Activated CD4-positive, alpha-beta memory T cell treated with anti-CD3 and anti-CD28 coated beads, Interleukin-2, amount 10 ng/mL, durations not matched to agents 7 days and 5 days (primary cell): ENCODE results near the gene C10orf90. TPM values are rescaled to one million over a fixed set of nuclear protein-coding genes. Genes with fewer than 3 reads are reported as not detected.

ENCODE experiments used
- CTCF ChIA-PET: fragments of 350-600 bp; sonication (Branson Sonifier 250); formaldehyde crosslinking; loops from one replicate; lab custom pipeline; 2021; ENCODE audit warnings: antibody characterized with exemption, inconsistent platforms; lab: Charles Lee
- POLR2A ChIA-PET: fragments of 350-600 bp; sonication (Branson Sonifier 250); formaldehyde crosslinking; loops from one replicate; lab custom pipeline; 2021; ENCODE audit warnings: antibody characterized with exemption; lab: Charles Lee
- DNase-seq: peaks from one replicate; pipeline ENCODE4 v3.0.0-alpha.2; 2020
- H3K27ac Mint-ChIP-seq: one replicate; pipeline ENCODE4 v1.8.0; 2021; ENCODE audit warnings: mild to moderate bottlenecking, mixed read lengths
- H3K27me3 Mint-ChIP-seq: one replicate; pipeline ENCODE4 v1.8.0; 2021; ENCODE audit warnings: mixed read lengths
- H3K36me3 Mint-ChIP-seq: one replicate; pipeline ENCODE4 v1.8.0; 2021; ENCODE audit warnings: low read depth, mixed read lengths
- H3K4me1 Mint-ChIP-seq: one replicate; pipeline ENCODE4 v1.8.0; 2021; ENCODE audit warnings: mixed read lengths
- H3K4me3 Mint-ChIP-seq: one replicate; pipeline ENCODE4 v1.8.0; 2021; ENCODE audit warnings: mild to moderate bottlenecking, mixed read lengths
- H3K9me3 Mint-ChIP-seq: one replicate; pipeline ENCODE4 v1.8.0; 2021; ENCODE audit warnings: mixed read lengths
- total RNA-seq, 2 experiments: library from RNA; stranded (reverse); gene quantifications; one replicate each; pipeline ENCODE4 v1.2.3, GENCODE V29; 2021

Gene C10orf90
- total RNA-seq, 2 experiments from 2014 or later, result not detected

- ChIA-PET POLR2A (no interaction called here), CTCF (no interaction called here)
- Mint-ChIP-seq H3K27ac (no peak overlapping the region), H3K4me3 (no peak overlapping the region), H3K27me3 (no peaks in the 10 kb centered on the region), H3K36me3 (no peaks in the 10 kb centered on the region), H3K9me3 (peaks cover 4% of the 10 kb centered on the region), H3K4me1 (no peaks in the 10 kb centered on the region)
- DNase-seq, result no peak
These were observed 145.2 kb downstream of the C10orf90 start for GRCh38 chr10:126525326-126525725.

DNA sequence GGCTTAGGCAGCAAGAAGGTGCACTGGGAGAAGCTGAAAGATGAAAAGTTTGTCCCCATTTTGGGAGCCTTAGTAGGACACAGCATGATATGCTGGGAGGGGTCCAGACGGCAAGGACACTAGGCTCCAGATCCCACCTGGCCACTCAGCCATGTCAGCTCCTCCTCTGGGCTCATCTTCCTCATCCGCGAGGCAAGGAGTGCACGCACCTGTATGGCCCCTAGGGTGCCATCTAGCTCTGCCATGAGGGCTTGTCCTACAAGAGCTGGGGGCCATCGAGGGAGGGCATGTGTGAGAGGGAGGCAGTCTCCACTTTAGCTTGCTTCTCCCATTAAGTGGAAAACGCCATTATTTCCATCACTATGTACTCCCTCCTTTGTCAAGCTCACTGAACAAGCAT lies 146.0 kb downstream of the C10orf90 start:
- ChIA-PET CTCF (no interaction called here), POLR2A (no interaction called here)
- no peaks in the 10 kb centered on the region for H3K4me1 Mint-ChIP-seq
- H3K36me3 Mint-ChIP-seq, result no peaks in the 10 kb centered on the region
- H3K27ac Mint-ChIP-seq, result no peak overlapping the region
- peaks cover 4% of the 10 kb centered on the region for H3K9me3 Mint-ChIP-seq
- no peak overlapping the region for H3K4me3 Mint-ChIP-seq
- DNase-seq, result no peak
- no peaks in the 10 kb centered on the region for H3K27me3 Mint-ChIP-seq

GRCh38 chr10:126523071-126523470 lies 147.4 kb downstream of the C10orf90 start:
- DNase-seq, result no peak
- ChIA-PET POLR2A (no interaction called here), CTCF (no interaction called here)

DNA sequence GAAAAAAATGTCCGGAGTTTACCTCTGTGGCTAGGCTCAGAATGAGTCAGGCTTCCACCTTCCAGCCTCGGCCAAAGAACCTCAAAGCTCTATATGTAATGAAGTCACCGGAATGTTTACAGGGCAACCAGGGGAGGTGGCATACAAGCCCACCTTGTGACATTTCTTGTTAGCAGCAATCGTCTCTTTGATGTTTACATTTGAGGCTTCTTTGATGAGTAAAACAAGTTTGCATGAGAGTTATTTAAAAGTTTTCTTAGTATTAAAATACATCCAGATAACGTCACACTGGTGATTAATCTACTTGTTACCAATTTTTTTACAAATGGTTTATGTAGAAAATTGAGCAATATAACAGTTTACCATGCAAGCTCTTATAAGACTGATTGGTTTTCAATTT lies 149.1 kb downstream of the C10orf90 start:
- H3K27me3 Mint-ChIP-seq, result no peaks in the 10 kb centered on the region
- no peak overlapping the region for H3K27ac Mint-ChIP-seq
- POLR2A ChIA-PET, result no interaction called here
- no peaks in the 10 kb centered on the region for H3K36me3 Mint-ChIP-seq
- no peak overlapping the region for H3K4me3 Mint-ChIP-seq
- no peaks in the 10 kb centered on the region for H3K9me3 Mint-ChIP-seq
- H3K4me1 Mint-ChIP-seq, result no peaks in the 10 kb centered on the region
- CTCF ChIA-PET, result no interaction called here
- DNase-seq, result no peak

More at GRCh38 chr10:126523071-126523470, 147.4 kb downstream of the C10orf90 start:
- no peak overlapping the region for H3K27ac Mint-ChIP-seq
- no peaks in the 10 kb centered on the region for H3K4me1 Mint-ChIP-seq
- no peaks in the 10 kb centered on the region for H3K36me3 Mint-ChIP-seq
- no peaks in the 10 kb centered on the region for H3K27me3 Mint-ChIP-seq
- no peak overlapping the region for H3K4me3 Mint-ChIP-seq
- H3K9me3 Mint-ChIP-seq, result peaks cover 4% of the 10 kb centered on the region

GRCh38 chr10:126520751-126521317 lies 149.7 kb downstream of the C10orf90 start:
- CTCF ChIA-PET, result no interaction called here
- Mint-ChIP-seq H3K27ac (no peak overlapping the region), H3K4me1 (no peaks in the 10 kb centered on the region), H3K36me3 (no peaks in the 10 kb centered on the region), H3K4me3 (no peak overlapping the region), H3K9me3 (no peaks in the 10 kb centered on the region), H3K27me3 (no peaks in the 10 kb centered on the region)
- DNase-seq, result no peak
- POLR2A ChIA-PET, result no interaction called here

DNA sequence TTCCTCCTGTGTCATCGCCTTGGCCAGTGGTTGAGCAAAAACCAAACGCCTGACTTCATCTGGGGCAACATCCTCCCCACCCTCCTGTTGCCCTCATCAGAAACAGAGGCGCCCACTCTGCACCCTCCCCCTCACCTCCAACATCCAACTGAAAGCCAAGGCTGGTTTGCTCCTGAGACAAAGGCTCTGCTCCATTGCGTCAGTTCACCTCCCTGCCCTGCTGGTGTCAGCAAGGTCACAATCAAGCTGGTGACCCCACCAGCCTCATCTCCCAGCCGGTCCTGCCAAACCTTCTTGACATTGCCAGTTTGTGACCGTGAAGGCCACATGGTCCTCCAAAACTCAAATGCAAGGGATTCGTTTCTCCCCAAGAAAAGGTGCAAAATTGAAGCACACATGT lies 150.5 kb downstream of the C10orf90 start:
- ChIA-PET POLR2A (no interaction called here), CTCF (no interaction called here)
- H3K9me3 Mint-ChIP-seq, result no peaks in the 10 kb centered on the region
- no peak for DNase-seq
- no peaks in the 10 kb centered on the region for H3K4me1 Mint-ChIP-seq
- no peak overlapping the region for H3K4me3 Mint-ChIP-seq
- H3K27me3 Mint-ChIP-seq, result no peaks in the 10 kb centered on the region
- H3K36me3 Mint-ChIP-seq, result no peaks in the 10 kb centered on the region
- no peak overlapping the region for H3K27ac Mint-ChIP-seq

DNA sequence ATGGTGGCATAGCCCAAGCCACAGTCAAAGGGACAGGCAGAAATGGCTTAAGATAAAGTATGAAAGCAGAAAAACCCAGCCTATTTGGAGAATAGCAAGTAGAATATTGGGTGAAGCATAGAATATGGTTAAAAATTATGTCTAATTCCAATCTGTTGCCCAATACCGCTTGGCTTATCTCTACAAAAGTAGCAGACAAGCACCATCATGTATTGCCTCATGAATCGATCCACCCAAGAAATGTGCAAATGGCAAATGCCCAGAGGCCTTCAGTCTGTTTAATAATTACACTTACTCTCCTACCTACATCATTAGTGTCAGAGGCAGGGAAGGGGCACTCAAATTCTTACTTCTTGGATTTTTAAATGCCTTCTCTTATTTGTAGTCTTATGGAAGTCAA lies 151.3 kb downstream of the C10orf90 start:
- POLR2A ChIA-PET, result no interaction called here
- Mint-ChIP-seq H3K4me3 (no peak overlapping the region), H3K27me3 (no peaks in the 10 kb centered on the region), H3K27ac (no peak overlapping the region), H3K36me3 (no peaks in the 10 kb centered on the region), H3K4me1 (no peaks in the 10 kb centered on the region), H3K9me3 (no peaks in the 10 kb centered on the region)
- CTCF ChIA-PET, result no interaction called here
- DNase-seq, result no peak

DNA sequence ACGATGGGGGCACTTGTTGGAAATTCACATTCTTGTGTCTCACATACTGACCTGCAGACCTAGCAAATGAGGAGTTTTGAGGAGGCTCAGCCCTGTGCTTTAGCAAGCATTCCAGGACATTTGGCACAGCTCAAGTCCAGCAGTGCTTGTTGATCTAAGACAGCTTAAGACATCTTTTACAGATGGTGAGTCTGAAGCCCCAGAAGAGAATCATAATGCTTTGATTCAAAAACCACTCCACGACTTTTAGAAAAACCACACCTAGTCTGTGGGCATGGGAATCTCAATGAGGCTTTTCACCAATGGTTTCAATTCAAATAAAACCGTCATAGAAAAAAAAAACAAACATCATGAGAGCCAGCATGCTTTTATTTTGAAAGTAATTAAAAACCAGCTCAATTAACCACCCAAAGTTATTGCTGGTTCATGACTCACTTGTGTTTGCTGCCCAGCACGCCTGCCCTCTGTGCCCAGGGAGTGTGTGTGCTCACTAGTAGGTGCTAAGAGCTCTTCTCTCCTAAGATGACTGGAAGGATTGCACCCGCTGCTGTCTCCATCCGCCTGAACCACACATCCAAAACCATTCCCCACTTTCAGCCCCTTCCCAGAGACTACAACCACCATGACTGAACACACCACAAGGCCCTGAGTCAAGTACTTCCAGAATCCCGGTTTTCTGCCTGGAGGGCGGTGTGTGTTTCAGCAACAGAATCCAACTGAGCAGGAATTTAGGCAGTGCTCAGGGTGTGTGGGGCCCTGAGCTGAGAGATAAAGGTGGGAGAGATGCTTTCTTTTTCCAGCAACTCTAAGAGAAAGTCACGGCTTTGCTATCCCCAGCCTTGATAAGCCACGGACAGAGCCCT lies 152.0 kb downstream of the C10orf90 start:
- Mint-ChIP-seq H3K4me1 (no peaks in the 10 kb centered on the region), H3K4me3 (no peak overlapping the region), H3K36me3 (no peaks in the 10 kb centered on the region), H3K27me3 (no peaks in the 10 kb centered on the region), H3K9me3 (no peaks in the 10 kb centered on the region), H3K27ac (no peak overlapping the region)
- ChIA-PET POLR2A (no interaction called here), CTCF (no interaction called here)
- no peak for DNase-seq

- no peak for DNase-seq
- H3K27ac Mint-ChIP-seq, result no peak overlapping the region
- no peaks in the 10 kb centered on the region for H3K36me3 Mint-ChIP-seq
- no peak overlapping the region for H3K4me3 Mint-ChIP-seq
- H3K27me3 Mint-ChIP-seq, result no peaks in the 10 kb centered on the region
- no peaks in the 10 kb centered on the region for H3K9me3 Mint-ChIP-seq
- ChIA-PET POLR2A (no interaction called here), CTCF (no interaction called here)
- no peaks in the 10 kb centered on the region for H3K4me1 Mint-ChIP-seq
These were observed 154.0 kb downstream of the C10orf90 start for GRCh38 chr10:126516515-126516914.

DNA sequence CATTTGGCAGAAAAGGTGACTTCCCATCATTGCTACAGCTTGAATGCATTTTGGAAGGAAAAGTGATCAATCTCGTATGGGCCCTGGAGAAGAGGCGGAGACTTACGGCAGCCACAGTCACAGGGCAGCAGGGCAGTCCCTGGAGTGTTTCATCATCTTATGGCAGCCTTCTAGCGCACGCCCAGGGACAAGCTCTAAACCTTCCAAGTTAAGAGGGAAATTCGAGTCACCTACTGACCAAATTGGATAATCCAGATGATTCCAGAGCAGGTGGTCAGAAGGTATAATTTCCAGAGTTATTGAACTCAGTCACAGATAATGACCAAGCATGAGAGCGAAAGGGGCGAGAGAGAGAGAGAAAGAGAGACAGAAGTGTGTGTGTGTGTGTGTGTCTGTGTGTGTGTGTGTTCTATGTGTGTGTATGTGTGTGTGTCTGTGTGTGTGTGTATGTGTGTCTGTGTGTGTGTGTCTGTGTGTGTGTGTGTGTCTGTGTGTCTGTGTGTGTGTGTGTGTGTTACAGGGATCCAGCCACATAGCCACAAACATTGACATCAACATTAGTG lies 158.5 kb downstream of the C10orf90 start:
- Mint-ChIP-seq H3K4me1 (no peaks in the 10 kb centered on the region), H3K27ac (no peak overlapping the region), H3K9me3 (no peaks in the 10 kb centered on the region), H3K4me3 (no peak overlapping the region), H3K36me3 (no peaks in the 10 kb centered on the region), H3K27me3 (no peaks in the 10 kb centered on the region)
- no peak for DNase-seq
- ChIA-PET POLR2A (no interaction called here), CTCF (no interaction called here)

- Mint-ChIP-seq H3K36me3 (no peaks in the 10 kb centered on the region), H3K4me1 (no peaks in the 10 kb centered on the region), H3K27me3 (no peaks in the 10 kb centered on the region), H3K9me3 (peaks cover 3% of the 10 kb centered on the region), H3K4me3 (no peak overlapping the region), H3K27ac (no peak overlapping the region)
- CTCF ChIA-PET, result no interaction called here
- POLR2A ChIA-PET, result no interaction called here
- DNase-seq, result no peak
These were observed 161.3 kb downstream of the C10orf90 start for GRCh38 chr10:126509182-126509581.

GRCh38 chr10:126508535-126509040 lies 161.9 kb downstream of the C10orf90 start:
- no peaks in the 10 kb centered on the region for H3K27me3 Mint-ChIP-seq
- no peaks in the 10 kb centered on the region for H3K4me1 Mint-ChIP-seq
- DNase-seq, result no peak
- H3K9me3 Mint-ChIP-seq, result peaks cover 3% of the 10 kb centered on the region
- H3K36me3 Mint-ChIP-seq, result no peaks in the 10 kb centered on the region
- no peak overlapping the region for H3K27ac Mint-ChIP-seq
- no peak overlapping the region for H3K4me3 Mint-ChIP-seq
- ChIA-PET POLR2A (no interaction called here), CTCF (no interaction called here)

DNA sequence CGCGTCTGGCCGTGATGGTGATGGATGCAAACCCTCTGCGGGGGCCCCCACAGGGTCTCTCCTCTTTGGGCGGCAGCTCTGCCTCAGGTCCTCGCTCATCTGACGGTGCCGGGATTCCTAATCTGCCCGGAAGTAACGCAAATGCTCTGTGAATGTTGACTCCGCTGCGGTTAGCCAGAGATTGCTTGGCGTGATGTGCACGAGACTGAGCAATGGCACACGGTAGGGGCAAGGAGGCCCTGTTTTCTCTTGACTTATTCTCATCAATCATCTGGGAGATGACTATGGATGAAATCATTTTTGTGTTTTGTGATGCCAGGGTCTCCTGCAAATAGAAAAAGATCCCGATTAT lies 165.8 kb downstream of the C10orf90 start:
- CTCF ChIA-PET, result no interaction called here
- Mint-ChIP-seq H3K36me3 (no peaks in the 10 kb centered on the region), H3K4me3 (no peak overlapping the region), H3K9me3 (peaks cover 3% of the 10 kb centered on the region), H3K27me3 (no peaks in the 10 kb centered on the region), H3K4me1 (no peaks in the 10 kb centered on the region), H3K27ac (no peak overlapping the region)
- POLR2A ChIA-PET, result no interaction called here
- no peak for DNase-seq
